K562 (cell line): Measurements from ENCODE around the gene ASIC3. TPM values are rescaled to one million over a fixed set of nuclear protein-coding genes. Genes with fewer than 3 reads are reported as not detected.

Source experiments
- ARHGAP35 ChIP-seq: fragments of 450-650 bp; IDR thresholded peaks from 2 replicates; pipeline ENCODE4 v1.6.1; 2018; ENCODE audit not compliant: partially characterized antibody
- BDP1 ChIP-seq: IDR thresholded peaks from 3 replicates; pipeline ENCODE4 v1.6.1; 2011; ENCODE audit not compliant: insufficient read length, insufficient read depth
- ERF ChIP-seq: fragments of 450-650 bp; formaldehyde crosslinking; IDR thresholded peaks from 2 replicates; pipeline ENCODE4 v1.4.0; 2020; ENCODE audit warnings: mild to moderate bottlenecking, mixed read lengths
- FUS ChIP-seq: fragments of 200-400 bp; formaldehyde crosslinking; optimal IDR thresholded peaks from 2 replicates; pipeline ENCODE3; 2017; ENCODE audit warnings: low read depth, low read length
- KDM1A ChIP-seq, 2 experiments: fragments of 450-650 bp; IDR thresholded peaks; 2 replicates each; pipeline ENCODE4 v1.6.1; 2016; ENCODE audit warnings: mild to moderate bottlenecking in 2 of 2
- KDM2B ChIP-seq: fragments of 250-450 bp; sonication (Bioruptor Pico); IDR thresholded peaks from 2 replicates; pipeline ENCODE4 v1.8.0; 2021; ENCODE audit warnings: mild to moderate bottlenecking, moderate library complexity
- RAD51 ChIP-seq: fragments of 450-650 bp; IDR thresholded peaks from 2 replicates; pipeline ENCODE4 v1.7.1; 2016; ENCODE audit warnings: low read depth, mild to moderate bottlenecking, borderline replicate concordance
- RBFOX2 ChIP-seq: fragments of 200-400 bp; formaldehyde crosslinking; IDR thresholded peaks from 2 replicates; pipeline ENCODE4 v1.6.1; 2017; ENCODE audit warnings: low read depth, mild to moderate bottlenecking, low read length, moderate library complexity
- XRCC5 ChIP-seq: fragments of 200-400 bp; formaldehyde crosslinking; IDR thresholded peaks from 2 replicates; pipeline ENCODE4 v1.6.1; 2017; ENCODE audit warnings: low read depth, mild to moderate bottlenecking, low read length
- ZNF3 ChIP-seq: fragments of 250-450 bp; sonication (Bioruptor Pico); IDR thresholded peaks from 2 replicates; pipeline ENCODE4 v1.5.0; 2021; ENCODE audit warnings: mild to moderate bottlenecking, moderate library complexity
- polyA plus RNA-seq, 8 experiments: library from polyadenylated mRNA; depleted of rRNA in 4 of 8; stranded (reverse) in 5 of 8; unstranded in 3 of 8; fragments of >200 nt; fragmentation: Nextera tagmentation in 2 of 8; fragmentation: Illumina TruSeq in 1 of 8; extraction: Ambion mirVana in 2 of 8; extraction: Trizol in 1 of 8; gene quantifications; 2 replicates each; pipeline versions ENCODE4 v1.2.1 to v1.2.3, GENCODE V29; 2011 to 2014; ENCODE audit warnings: inconsistent platforms in 1 of 8, missing spikeins in 1 of 8
- total RNA-seq, 7 experiments: library from RNA; depleted of rRNA in 6 of 7; stranded (reverse); fragments of >200 nt in 6 of 7; fragmentation: Illumina TruSeq in 2 of 7; extraction: Trizol in 2 of 7; gene quantifications; 2 replicates each; pipeline versions ENCODE4 v1.2.1 to v1.2.3, GENCODE V29; 2011 to 2021; ENCODE audit warnings: low replicate concordance in 1 of 7
- TF ChIP-seq, protein P1 (sequence below): fragments of 250-450 bp; sonication (Bioruptor Pico); IDR thresholded peaks from 2 replicates; pipeline ENCODE4 v1.4.0; 2020; ENCODE audit warnings: mild to moderate bottlenecking, moderate library complexity
- TF ChIP-seq, protein P2 (sequence below), 2 experiments: fragments of 450-650 bp in 1 of 2; sonication (generic) in 1 of 2; formaldehyde crosslinking; conservative IDR thresholded peaks; 2 replicates each; pipeline versions ENCODE4 v1.4.0 to v1.8.1; 2020 to 2022; ENCODE audit warnings: mild to moderate bottlenecking in 1 of 2, missing genetic modification reagents in 1 of 2
- TF ChIP-seq, protein P3 (sequence below): fragments of 250-450 bp; sonication (Bioruptor Pico); IDR thresholded peaks from 2 replicates; pipeline ENCODE4 v1.8.0; 2021; ENCODE audit warnings: mild to moderate bottlenecking, moderate library complexity
- TF ChIP-seq, protein P4 (sequence below): fragments of 250-450 bp; sonication (Bioruptor Pico); IDR thresholded peaks from 2 replicates; pipeline ENCODE4 v1.4.0; 2020; ENCODE audit warnings: mild to moderate bottlenecking
- TF ChIP-seq, protein P5 (sequence below): fragments of 450-650 bp; IDR thresholded peaks from 2 replicates; pipeline ENCODE4 v1.6.1; 2016; ENCODE audit warnings: borderline replicate concordance
- TF ChIP-seq, protein P6 (sequence below): fragments of 450-650 bp; IDR thresholded peaks from 2 replicates; pipeline ENCODE4 v1.7.1; 2018; ENCODE audit warnings: mild to moderate bottlenecking, low read depth; ENCODE audit not compliant: partially characterized antibody

ASIC3 gene
- total and polyA plus RNA-seq, 9 of the 15 experiments (the other 6 are each of a cell fraction or from before 2014, with no cell fraction given): 0.11 to 5.0 (median 0.87) TPM

DNA sequence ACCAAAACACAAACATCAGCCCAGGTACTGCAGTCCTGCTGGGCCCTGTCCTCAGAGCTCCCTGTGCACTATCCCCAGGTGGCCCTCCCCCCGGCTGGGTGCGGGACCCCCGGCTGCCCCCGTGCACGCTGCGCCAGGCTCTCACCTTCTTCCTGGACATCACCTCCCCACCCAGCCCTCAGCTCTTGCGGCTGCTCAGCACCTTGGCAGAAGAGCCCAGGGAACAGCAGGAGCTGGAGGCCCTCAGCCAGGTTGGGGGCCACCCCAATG is 38.4 kb upstream of the ASIC3 start (continued):
- no peak for TF ChIP-seq RAD51
- TF ChIP-seq, protein P1, sequence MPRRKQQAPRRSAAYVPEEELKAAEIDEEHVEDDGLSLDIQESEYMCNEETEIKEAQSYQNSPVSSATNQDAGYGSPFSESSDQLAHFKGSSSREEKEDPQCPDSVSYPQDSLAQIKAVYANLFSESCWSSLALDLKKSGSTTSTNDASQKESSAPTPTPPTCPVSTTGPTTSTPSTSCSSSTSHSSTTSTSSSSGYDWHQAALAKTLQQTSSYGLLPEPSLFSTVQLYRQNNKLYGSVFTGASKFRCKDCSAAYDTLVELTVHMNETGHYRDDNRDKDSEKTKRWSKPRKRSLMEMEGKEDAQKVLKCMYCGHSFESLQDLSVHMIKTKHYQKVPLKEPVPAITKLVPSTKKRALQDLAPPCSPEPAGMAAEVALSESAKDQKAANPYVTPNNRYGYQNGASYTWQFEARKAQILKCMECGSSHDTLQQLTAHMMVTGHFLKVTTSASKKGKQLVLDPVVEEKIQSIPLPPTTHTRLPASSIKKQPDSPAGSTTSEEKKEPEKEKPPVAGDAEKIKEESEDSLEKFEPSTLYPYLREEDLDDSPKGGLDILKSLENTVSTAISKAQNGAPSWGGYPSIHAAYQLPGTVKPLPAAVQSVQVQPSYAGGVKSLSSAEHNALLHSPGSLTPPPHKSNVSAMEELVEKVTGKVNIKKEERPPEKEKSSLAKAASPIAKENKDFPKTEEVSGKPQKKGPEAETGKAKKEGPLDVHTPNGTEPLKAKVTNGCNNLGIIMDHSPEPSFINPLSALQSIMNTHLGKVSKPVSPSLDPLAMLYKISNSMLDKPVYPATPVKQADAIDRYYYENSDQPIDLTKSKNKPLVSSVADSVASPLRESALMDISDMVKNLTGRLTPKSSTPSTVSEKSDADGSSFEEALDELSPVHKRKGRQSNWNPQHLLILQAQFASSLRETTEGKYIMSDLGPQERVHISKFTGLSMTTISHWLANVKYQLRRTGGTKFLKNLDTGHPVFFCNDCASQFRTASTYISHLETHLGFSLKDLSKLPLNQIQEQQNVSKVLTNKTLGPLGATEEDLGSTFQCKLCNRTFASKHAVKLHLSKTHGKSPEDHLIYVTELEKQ (CRISPR knock-in tag): no peak
- TF ChIP-seq KDM2B: no peak
- TF ChIP-seq, protein P2, sequence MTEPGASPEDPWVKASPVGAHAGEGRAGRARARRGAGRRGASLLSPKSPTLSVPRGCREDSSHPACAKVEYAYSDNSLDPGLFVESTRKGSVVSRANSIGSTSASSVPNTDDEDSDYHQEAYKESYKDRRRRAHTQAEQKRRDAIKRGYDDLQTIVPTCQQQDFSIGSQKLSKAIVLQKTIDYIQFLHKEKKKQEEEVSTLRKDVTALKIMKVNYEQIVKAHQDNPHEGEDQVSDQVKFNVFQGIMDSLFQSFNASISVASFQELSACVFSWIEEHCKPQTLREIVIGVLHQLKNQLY (CRISPR knock-in tag; conservative IDR thresholded peaks at IDR 0.05): peak in 1 of 2 experiments; percentile 75; a peak in 1 of 4 replicates
- no peak for TF ChIP-seq ERF (CRISPR knock-in tag)
- TF ChIP-seq, protein P3, sequence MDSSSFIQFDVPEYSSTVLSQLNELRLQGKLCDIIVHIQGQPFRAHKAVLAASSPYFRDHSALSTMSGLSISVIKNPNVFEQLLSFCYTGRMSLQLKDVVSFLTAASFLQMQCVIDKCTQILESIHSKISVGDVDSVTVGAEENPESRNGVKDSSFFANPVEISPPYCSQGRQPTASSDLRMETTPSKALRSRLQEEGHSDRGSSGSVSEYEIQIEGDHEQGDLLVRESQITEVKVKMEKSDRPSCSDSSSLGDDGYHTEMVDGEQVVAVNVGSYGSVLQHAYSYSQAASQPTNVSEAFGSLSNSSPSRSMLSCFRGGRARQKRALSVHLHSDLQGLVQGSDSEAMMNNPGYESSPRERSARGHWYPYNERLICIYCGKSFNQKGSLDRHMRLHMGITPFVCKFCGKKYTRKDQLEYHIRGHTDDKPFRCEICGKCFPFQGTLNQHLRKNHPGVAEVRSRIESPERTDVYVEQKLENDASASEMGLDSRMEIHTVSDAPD: no peak
- TF ChIP-seq, protein P4, sequence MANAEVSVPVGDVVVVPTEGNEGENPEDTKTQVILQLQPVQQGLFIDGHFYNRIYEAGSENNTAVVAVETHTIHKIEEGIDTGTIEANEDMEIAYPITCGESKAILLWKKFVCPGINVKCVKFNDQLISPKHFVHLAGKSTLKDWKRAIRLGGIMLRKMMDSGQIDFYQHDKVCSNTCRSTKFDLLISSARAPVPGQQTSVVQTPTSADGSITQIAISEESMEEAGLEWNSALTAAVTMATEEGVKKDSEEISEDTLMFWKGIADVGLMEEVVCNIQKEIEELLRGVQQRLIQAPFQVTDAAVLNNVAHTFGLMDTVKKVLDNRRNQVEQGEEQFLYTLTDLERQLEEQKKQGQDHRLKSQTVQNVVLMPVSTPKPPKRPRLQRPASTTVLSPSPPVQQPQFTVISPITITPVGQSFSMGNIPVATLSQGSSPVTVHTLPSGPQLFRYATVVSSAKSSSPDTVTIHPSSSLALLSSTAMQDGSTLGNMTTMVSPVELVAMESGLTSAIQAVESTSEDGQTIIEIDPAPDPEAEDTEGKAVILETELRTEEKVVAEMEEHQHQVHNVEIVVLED (CRISPR knock-in tag): no peak
- no peak for TF ChIP-seq FUS
- no peak for TF ChIP-seq XRCC5
- TF ChIP-seq KDM1A (IDR thresholded peaks at IDR 0.05): no peak; a peak in 1 of 4 replicates
- no peak for TF ChIP-seq ARHGAP35
- TF ChIP-seq, protein P5, sequence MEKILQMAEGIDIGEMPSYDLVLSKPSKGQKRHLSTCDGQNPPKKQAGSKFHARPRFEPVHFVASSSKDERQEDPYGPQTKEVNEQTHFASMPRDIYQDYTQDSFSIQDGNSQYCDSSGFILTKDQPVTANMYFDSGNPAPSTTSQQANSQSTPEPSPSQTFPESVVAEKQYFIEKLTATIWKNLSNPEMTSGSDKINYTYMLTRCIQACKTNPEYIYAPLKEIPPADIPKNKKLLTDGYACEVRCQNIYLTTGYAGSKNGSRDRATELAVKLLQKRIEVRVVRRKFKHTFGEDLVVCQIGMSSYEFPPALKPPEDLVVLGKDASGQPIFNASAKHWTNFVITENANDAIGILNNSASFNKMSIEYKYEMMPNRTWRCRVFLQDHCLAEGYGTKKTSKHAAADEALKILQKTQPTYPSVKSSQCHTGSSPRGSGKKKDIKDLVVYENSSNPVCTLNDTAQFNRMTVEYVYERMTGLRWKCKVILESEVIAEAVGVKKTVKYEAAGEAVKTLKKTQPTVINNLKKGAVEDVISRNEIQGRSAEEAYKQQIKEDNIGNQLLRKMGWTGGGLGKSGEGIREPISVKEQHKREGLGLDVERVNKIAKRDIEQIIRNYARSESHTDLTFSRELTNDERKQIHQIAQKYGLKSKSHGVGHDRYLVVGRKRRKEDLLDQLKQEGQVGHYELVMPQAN: no peak
- TF ChIP-seq BDP1: no peak
- peak; percentile 2 for TF ChIP-seq RBFOX2
- no peak for TF ChIP-seq ZNF3
- TF ChIP-seq, protein P6, sequence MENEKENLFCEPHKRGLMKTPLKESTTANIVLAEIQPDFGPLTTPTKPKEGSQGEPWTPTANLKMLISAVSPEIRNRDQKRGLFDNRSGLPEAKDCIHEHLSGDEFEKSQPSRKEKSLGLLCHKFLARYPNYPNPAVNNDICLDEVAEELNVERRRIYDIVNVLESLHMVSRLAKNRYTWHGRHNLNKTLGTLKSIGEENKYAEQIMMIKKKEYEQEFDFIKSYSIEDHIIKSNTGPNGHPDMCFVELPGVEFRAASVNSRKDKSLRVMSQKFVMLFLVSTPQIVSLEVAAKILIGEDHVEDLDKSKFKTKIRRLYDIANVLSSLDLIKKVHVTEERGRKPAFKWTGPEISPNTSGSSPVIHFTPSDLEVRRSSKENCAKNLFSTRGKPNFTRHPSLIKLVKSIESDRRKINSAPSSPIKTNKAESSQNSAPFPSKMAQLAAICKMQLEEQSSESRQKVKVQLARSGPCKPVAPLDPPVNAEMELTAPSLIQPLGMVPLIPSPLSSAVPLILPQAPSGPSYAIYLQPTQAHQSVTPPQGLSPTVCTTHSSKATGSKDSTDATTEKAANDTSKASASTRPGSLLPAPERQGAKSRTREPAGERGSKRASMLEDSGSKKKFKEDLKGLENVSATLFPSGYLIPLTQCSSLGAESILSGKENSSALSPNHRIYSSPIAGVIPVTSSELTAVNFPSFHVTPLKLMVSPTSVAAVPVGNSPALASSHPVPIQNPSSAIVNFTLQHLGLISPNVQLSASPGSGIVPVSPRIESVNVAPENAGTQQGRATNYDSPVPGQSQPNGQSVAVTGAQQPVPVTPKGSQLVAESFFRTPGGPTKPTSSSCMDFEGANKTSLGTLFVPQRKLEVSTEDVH: no peak
